ENCODE data around the gene EVA1A. TPM values are rescaled to one million over a fixed set of nuclear protein-coding genes. Genes with fewer than 3 reads are reported as not detected.
A peak's percentile ranks its signal among the peaks of the same experiment; 100 is the strongest.

The EVA1A gene
- total and polyA plus RNA-seq, 2 donors (not counting 1 experiment from before 2014, with no cell fraction given) = 22.8 to 31.7 TPM

GRCh38 chr2:75525434-75526310, 35.1 kb downstream of the EVA1A start:
- Histone ChIP-seq H4K20me1 (ENCODE audit: control insufficient read depth, extremely low read depth, insufficient read depth, low read length) (no peaks in the 10 kb centered on the region), H3K27ac (ENCODE audit: insufficient read depth, low read length) (no peak overlapping the region)

GRCh38 chr2:75524276-75524911, 36.3 kb downstream of the EVA1A start:
- Histone ChIP-seq H3K36me3 (ENCODE audit: control insufficient read depth, insufficient read depth, low read length) (no peaks in the 10 kb centered on the region), H3K4me3 (replicated peaks in 1 of 4; ENCODE audit: control extremely low read depth in 1 of 4, insufficient read depth in 1 of 4, low read depth in 3 of 4, low read length in 4 of 4) (no peak overlapping the region), H3K79me2 (ENCODE audit: control insufficient read depth, insufficient read depth, low read length) (peaks cover 26% of the 10 kb centered on the region), H3K9me3 (ENCODE audit: control insufficient read depth, insufficient read depth, low read depth, low read length) (no peaks in the 10 kb centered on the region), H4K20me1 (ENCODE audit: control insufficient read depth, extremely low read depth, insufficient read depth, low read length) (no peaks in the 10 kb centered on the region), H2AFZ (ENCODE audit: low read length) (no peak overlapping the region), H3K27me3 (ENCODE audit: control insufficient read depth, insufficient read depth, low read length) (no peaks in the 10 kb centered on the region), H3K4me1 (ENCODE audit: control insufficient read depth, extremely low read depth, insufficient read depth, low read length) (peaks cover 4% of the 10 kb centered on the region), H3K9ac (ENCODE audit: insufficient read depth, low read length) (no peak overlapping the region), H3K4me2 (ENCODE audit: extremely low read depth, insufficient read depth, low read length) (no peak overlapping the region), H3K27ac (ENCODE audit: insufficient read depth, low read length) (no peak overlapping the region)
- no peak for DNase-seq (ENCODE audit: low read depth in 2 of 2)
- TF ChIP-seq CTCF (conservative IDR thresholded peaks at IDR 0.05 in 1 of 2, IDR thresholded peaks at IDR 0.05 in 1 of 2; ENCODE audit: low read depth in 1 of 2, low read length in 2 of 2) (no peak), EZH2 (IDR thresholded peaks at IDR 0.05; ENCODE audit: low read length, missing control alignments) (no peak)

More at GRCh38 chr2:75525434-75526310, 35.1 kb downstream of the EVA1A start:
- Histone ChIP-seq H3K4me3 (replicated peaks in 1 of 4; ENCODE audit: control extremely low read depth in 1 of 4, insufficient read depth in 1 of 4, low read depth in 3 of 4, low read length in 4 of 4) (no peak overlapping the region), H3K36me3 (ENCODE audit: control insufficient read depth, insufficient read depth, low read length) (no peaks in the 10 kb centered on the region), H3K4me2 (ENCODE audit: extremely low read depth, insufficient read depth, low read length) (no peak overlapping the region), H3K9me3 (ENCODE audit: control insufficient read depth, insufficient read depth, low read depth, low read length) (no peaks in the 10 kb centered on the region), H3K9ac (ENCODE audit: insufficient read depth, low read length) (no peak overlapping the region), H2AFZ (ENCODE audit: low read length) (no peak overlapping the region), H3K4me1 (ENCODE audit: control insufficient read depth, extremely low read depth, insufficient read depth, low read length) (peaks cover 4% of the 10 kb centered on the region), H3K79me2 (ENCODE audit: control insufficient read depth, insufficient read depth, low read length) (peaks cover 38% of the 10 kb centered on the region), H3K27me3 (ENCODE audit: control insufficient read depth, insufficient read depth, low read length) (no peaks in the 10 kb centered on the region)
- TF ChIP-seq CTCF (conservative IDR thresholded peaks at IDR 0.05 in 1 of 2, IDR thresholded peaks at IDR 0.05 in 1 of 2; ENCODE audit: low read depth in 1 of 2, low read length in 2 of 2) (no peak), EZH2 (IDR thresholded peaks at IDR 0.05; ENCODE audit: low read length, missing control alignments) (no peak)
- DNase-seq (ENCODE audit: low read depth in 2 of 2) = peak in 1 of 2 donors; percentile 61

Measured in fibroblast of lung (primary cell).